PC-3 (cell line): ENCODE results near the gene CALM3. TPM values are rescaled to one million over a fixed set of nuclear protein-coding genes. Genes with fewer than 3 reads are reported as not detected.

Experiments used
- ATAC-seq: fragments of 200-7000 bp; cut with Tn5 transposase; 2 replicates; pipeline ENCODE4 v1.9.1; 2020; ENCODE audit warnings: mild to moderate bottlenecking, moderate library complexity
- BruUV-seq: library from RNA; stranded (reverse); fragments of 400-500 nt; replicated peaks from 2 replicates; lab custom pipeline; 2021; lab: Mats Ljungman, UMichigan
- CTCF ChIA-PET: fragments of 300-600 bp; sonication (Branson Sonifier 250); formaldehyde crosslinking; loops from one replicate; lab custom pipeline; 2022; ENCODE audit warnings: antibody characterized with exemption; lab: Charles Lee
- POLR2A ChIA-PET: fragments of 300-600 bp; sonication (Branson Sonifier 250); formaldehyde crosslinking; loops from one replicate; lab custom pipeline; 2022; ENCODE audit warnings: antibody characterized with exemption; ENCODE audit not compliant: unreplicated experiment; lab: Charles Lee
- DNase-seq: peaks from one replicate; pipeline ENCODE4 v3.0.0-alpha.2; 2015
- H2AFZ ChIP-seq: fragments of 300-600 bp; sonication (generic); 2 replicates; pipeline ENCODE4 v1.6.0; 2016; ENCODE audit warnings: antibody characterized with exemption, low read length
- H3F3A ChIP-seq: fragments of 300-600 bp; sonication (generic); one replicate; pipeline ENCODE4 v1.6.0; 2017; ENCODE audit warnings: antibody characterized with exemption, low read length, control low read depth, mild to moderate bottlenecking; ENCODE audit not compliant: unreplicated experiment
- H3K27ac ChIP-seq: fragments of 300-600 bp; sonication (generic); 2 replicates; pipeline ENCODE4 v1.5.1; 2016; ENCODE audit warnings: mild to moderate bottlenecking, low read length
- H3K27me3 ChIP-seq: fragments of 300-600 bp; sonication (generic); 2 replicates; pipeline ENCODE4 v1.6.1; 2016; ENCODE audit warnings: low read length, mixed read lengths
- H3K36me3 ChIP-seq: fragments of 300-600 bp; sonication (generic); 2 replicates; pipeline ENCODE4 v1.6.1; 2016; ENCODE audit warnings: low read depth, mixed run types, low read length, mixed read lengths
- H3K4me1 ChIP-seq: fragments of 300-600 bp; sonication (generic); 2 replicates; pipeline ENCODE4 v1.5.1; 2016; ENCODE audit warnings: low read length; ENCODE audit not compliant: insufficient read depth
- H3K4me2 ChIP-seq: fragments of 300-600 bp; sonication (generic); 2 replicates; pipeline ENCODE4 v1.6.0; 2016; ENCODE audit warnings: low read length
- H3K4me3 ChIP-seq: fragments of 300-600 bp; sonication (generic); 2 replicates; pipeline ENCODE4 v1.5.1; 2016; ENCODE audit warnings: mild to moderate bottlenecking, low read length, mixed read lengths
- H3K79me2 ChIP-seq: fragments of 300-600 bp; sonication (generic); 2 replicates; pipeline ENCODE4 v1.6.1; 2017; ENCODE audit warnings: low read length, mixed read lengths
- H3K9ac ChIP-seq: fragments of 300-600 bp; sonication (generic); 2 replicates; pipeline ENCODE4 v1.6.0; 2016; ENCODE audit warnings: mild to moderate bottlenecking, low read length
- H3K9me2 ChIP-seq: fragments of 300-600 bp; sonication (generic); replicated peaks from 2 replicates; pipeline ENCODE4 v1.6.1; 2016; ENCODE audit warnings: mixed run types, low read length, mixed read lengths
- H3K9me3 ChIP-seq: fragments of 300-600 bp; sonication (generic); 2 replicates; pipeline ENCODE4 v1.6.1; 2016; ENCODE audit warnings: low read length, mixed read lengths
- H4K20me1 ChIP-seq: fragments of 300-600 bp; sonication (generic); 2 replicates; pipeline ENCODE4 v1.6.1; 2016; ENCODE audit warnings: low read length, mixed read lengths
- EZH2 ChIP-seq: fragments of 300-600 bp; sonication (generic); IDR thresholded peaks from one replicate; pipeline ENCODE4 v1.6.1; 2017; ENCODE audit warnings: antibody characterized with exemption, mild to moderate bottlenecking, low read length; ENCODE audit not compliant: unreplicated experiment
- EZH2phosphoT487 ChIP-seq: fragments of 300-600 bp; sonication (generic); IDR thresholded peaks from 2 replicates; pipeline ENCODE4 v1.6.1; 2018; ENCODE audit warnings: mild to moderate bottlenecking, antibody characterized with exemption, low read length, borderline replicate concordance
- intact Hi-C: fragments of 100-400 bp; cut with micrococcal nuclease; formaldehyde crosslinking; loops from 2 replicates; pipeline ENCODE4 v1.9.0; 2023
- total RNA-seq: library from RNA; depleted of rRNA; stranded (reverse); fragments of >200 nt; gene quantifications from 2 replicates; pipeline ENCODE4 v1.2.3, GENCODE V29; 2014
- TF ChIP-seq, protein P1 (sequence below): fragments of 300-600 bp; sonication (generic); conservative IDR thresholded peaks from 2 replicates; pipeline ENCODE4 v1.5.1; 2017; ENCODE audit warnings: antibody characterized with exemption, low read depth, mild to moderate bottlenecking, low read length

The CALM3 gene
- total RNA-seq, 1 experiment from 2014 or later: 160 TPM

DNA sequence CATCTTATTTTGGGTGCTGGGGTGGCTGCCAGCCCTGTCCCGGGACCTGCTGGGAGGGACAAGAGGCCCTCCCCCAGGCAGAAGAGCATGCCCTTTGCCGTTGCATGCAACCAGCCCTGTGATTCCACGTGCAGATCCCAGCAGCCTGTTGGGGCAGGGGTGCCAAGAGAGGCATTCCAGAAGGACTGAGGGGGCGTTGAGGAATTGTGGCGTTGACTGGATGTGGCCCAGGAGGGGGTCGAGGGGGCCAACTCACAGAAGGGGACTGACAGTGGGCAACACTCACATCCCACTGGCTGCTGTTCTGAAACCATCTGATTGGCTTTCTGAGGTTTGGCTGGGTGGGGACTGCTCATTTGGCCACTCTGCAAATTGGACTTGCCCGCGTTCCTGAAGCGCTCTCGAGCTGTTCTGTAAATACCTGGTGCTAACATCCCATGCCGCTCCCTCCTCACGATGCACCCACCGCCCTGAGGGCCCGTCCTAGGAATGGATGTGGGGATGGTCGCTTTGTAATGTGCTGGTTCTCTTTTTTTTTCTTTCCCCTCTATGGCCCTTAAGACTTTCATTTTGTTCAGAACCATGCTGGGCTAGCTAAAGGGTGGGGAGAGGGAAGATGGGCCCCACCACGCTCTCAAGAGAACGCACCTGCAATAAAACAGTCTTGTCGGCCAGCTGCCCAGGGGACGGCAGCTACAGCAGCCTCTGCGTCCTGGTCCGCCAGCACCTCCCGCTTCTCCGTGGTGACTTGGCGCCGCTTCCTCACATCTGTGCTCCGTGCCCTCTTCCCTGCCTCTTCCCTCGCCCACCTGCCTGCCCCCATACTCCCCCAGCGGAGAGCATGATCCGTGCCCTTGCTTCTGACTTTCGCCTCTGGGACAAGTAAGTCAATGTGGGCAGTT is 8.6 kb downstream of the CALM3 start:
- H4K20me1 ChIP-seq: 0 out of 2 replicates have a peak, but pooled peaks cover 8% of the 10 kb centered on the region
- H3F3A ChIP-seq: no peaks in the 10 kb centered on the region
- no peak for TF ChIP-seq EZH2phosphoT487
- TF ChIP-seq, protein P1, sequence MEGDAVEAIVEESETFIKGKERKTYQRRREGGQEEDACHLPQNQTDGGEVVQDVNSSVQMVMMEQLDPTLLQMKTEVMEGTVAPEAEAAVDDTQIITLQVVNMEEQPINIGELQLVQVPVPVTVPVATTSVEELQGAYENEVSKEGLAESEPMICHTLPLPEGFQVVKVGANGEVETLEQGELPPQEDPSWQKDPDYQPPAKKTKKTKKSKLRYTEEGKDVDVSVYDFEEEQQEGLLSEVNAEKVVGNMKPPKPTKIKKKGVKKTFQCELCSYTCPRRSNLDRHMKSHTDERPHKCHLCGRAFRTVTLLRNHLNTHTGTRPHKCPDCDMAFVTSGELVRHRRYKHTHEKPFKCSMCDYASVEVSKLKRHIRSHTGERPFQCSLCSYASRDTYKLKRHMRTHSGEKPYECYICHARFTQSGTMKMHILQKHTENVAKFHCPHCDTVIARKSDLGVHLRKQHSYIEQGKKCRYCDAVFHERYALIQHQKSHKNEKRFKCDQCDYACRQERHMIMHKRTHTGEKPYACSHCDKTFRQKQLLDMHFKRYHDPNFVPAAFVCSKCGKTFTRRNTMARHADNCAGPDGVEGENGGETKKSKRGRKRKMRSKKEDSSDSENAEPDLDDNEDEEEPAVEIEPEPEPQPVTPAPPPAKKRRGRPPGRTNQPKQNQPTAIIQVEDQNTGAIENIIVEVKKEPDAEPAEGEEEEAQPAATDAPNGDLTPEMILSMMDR: no peak
- TF ChIP-seq EZH2: no peak
- BruUV-seq: TSS peak; percentile 58
- intact Hi-C loops: no loop called here
- no peak overlapping the region for H3K4me2 ChIP-seq
- H3K9ac ChIP-seq: no peak overlapping the region
- no peaks in the 10 kb centered on the region for H3K9me2 ChIP-seq
- H3K36me3 ChIP-seq: peaks cover 13% of the 10 kb centered on the region; the same call in 1 of the 2 replicates
- no peaks in the 10 kb centered on the region for H3K9me3 ChIP-seq
- H3K27me3 ChIP-seq: no peaks in the 10 kb centered on the region
- no peaks in the 10 kb centered on the region for H3K4me1 ChIP-seq
- ATAC-seq (no peak), DNase-seq (no peak)
- H2AFZ ChIP-seq: no peak overlapping the region
- POLR2A ChIA-PET: no interaction called here
- peaks cover 8% of the 10 kb centered on the region for H3K79me2 ChIP-seq
- H3K27ac ChIP-seq: no peak overlapping the region
- no peak overlapping the region for H3K4me3 ChIP-seq
- CTCF ChIA-PET: no interaction called here

DNA sequence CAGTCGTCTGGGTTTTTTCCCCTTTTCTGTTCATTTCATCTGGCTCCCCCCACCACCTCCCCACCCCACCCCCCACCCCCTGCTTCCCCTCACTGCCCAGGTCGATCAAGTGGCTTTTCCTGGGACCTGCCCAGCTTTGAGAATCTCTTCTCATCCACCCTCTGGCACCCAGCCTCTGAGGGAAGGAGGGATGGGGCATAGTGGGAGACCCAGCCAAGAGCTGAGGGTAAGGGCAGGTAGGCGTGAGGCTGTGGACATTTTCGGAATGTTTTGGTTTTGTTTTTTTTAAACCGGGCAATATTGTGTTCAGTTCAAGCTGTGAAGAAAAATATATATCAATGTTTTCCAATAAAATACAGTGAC is 9.3 kb downstream of the CALM3 start:
- TF ChIP-seq EZH2phosphoT487: no peak
- ChIA-PET CTCF (no interaction called here), POLR2A (no interaction called here)
- Histone ChIP-seq H3K4me3 (no peak overlapping the region), H3K79me2 (peaks cover 2% of the 10 kb centered on the region), H3K9me2 (no peaks in the 10 kb centered on the region), H3K27me3 (no peaks in the 10 kb centered on the region), H3K36me3 (peaks cover 10% of the 10 kb centered on the region; the same call in 1 of the 2 replicates), H3K9me3 (no peaks in the 10 kb centered on the region), H3K4me2 (no peak overlapping the region), H3K9ac (no peak overlapping the region), H4K20me1 (0 out of 2 replicates have a peak, but pooled peaks cover 2% of the 10 kb centered on the region), H2AFZ (no peak overlapping the region), H3F3A (no peaks in the 10 kb centered on the region), H3K27ac (no peak overlapping the region), H3K4me1 (no peaks in the 10 kb centered on the region)
- intact Hi-C loops: no loop called here
- no TSS peak for BruUV-seq
- DNase-seq: no peak
- no peak for ATAC-seq

DNA sequence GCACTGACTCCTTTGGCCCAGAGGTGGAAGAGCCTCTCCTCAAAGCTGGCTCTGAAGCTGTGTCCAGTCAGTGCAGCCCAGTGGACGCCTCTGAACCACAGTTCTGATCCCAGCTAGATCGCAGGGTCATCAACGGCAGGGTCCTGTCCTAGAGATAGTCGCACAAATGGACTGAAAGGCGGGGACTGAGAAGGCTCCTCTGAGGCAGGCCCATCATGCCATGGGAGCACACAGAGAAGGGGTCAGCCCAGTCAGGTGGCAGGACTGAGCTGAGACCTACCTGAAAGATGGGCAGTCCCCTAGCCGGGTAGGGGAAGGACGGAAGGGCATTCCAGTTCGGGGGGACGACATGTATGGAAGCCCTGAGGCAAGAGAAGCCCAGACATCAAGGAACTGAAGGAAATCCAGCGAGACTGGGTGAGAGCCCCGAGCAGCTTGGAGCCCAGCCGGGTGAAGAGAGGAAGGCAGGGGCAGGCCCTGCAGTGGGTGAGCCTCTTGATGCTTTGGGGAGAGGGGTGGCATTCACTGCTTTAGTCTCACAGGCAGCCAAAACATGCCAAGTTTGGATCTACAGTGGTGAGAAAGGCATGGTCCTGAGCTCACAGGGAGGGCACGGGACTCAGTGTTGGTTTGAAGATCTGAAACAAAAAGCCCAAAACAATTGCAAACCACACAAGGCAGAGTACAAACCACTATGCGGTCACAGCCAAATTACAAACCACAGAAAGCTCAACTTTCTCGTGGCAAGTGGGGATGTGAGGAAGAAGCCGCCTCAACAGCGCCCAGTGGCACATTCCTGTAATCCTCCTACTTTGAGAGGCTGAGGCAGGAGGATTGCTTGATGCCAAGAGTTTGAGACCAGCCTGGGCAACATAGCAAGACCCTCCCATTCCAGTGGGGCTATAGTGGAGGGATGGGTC is 10.0 kb downstream of the CALM3 start:
- ATAC-seq: no peak
- DNase-seq: no peak
- H3K36me3 ChIP-seq: peaks cover 3% of the 10 kb centered on the region; the same call in 1 of the 2 replicates
- TF ChIP-seq EZH2 (no peak), EZH2phosphoT487 (no peak)
- TF ChIP-seq, protein P1: no peak
- H3K4me2 ChIP-seq: no peak overlapping the region
- no TSS peak for BruUV-seq
- no peak overlapping the region for H3K4me3 ChIP-seq
- H3K27ac ChIP-seq: no peak overlapping the region
- H3K9ac ChIP-seq: no peak overlapping the region
- no peaks in the 10 kb centered on the region for H3K9me3 ChIP-seq
- H2AFZ ChIP-seq: no peak overlapping the region
- H3F3A ChIP-seq: no peaks in the 10 kb centered on the region
- no peaks in the 10 kb centered on the region for H3K9me2 ChIP-seq
- no peaks in the 10 kb centered on the region for H3K79me2 ChIP-seq
- ChIA-PET POLR2A (no interaction called here), CTCF (no interaction called here)
- H3K4me1 ChIP-seq: no peaks in the 10 kb centered on the region
- intact Hi-C loops: no loop called here
- H4K20me1 ChIP-seq: no peaks in the 10 kb centered on the region
- H3K27me3 ChIP-seq: no peaks in the 10 kb centered on the region
